Neural progenitor cell (in vitro differentiated cells): ENCODE measurements around the gene ITGB5. TPM values are rescaled to one million over a fixed set of nuclear protein-coding genes. Genes with fewer than 3 reads are reported as not detected.

Experiments
- DNase-seq: peaks from one replicate; pipeline ENCODE4 v3.0.0-alpha.2; 2016; ENCODE audit warnings: low spot score
- H2AFZ ChIP-seq: fragments of 200-600 bp; sonication (generic); replicated peaks from 2 replicates; pipeline ENCODE4 v1.6.1; 2016; ENCODE audit warnings: antibody characterized with exemption
- H3F3A ChIP-seq: fragments of 200-600 bp; sonication (generic); 2 replicates; pipeline ENCODE4 v1.6.1; 2016; ENCODE audit warnings: antibody characterized with exemption, low read depth
- H3K27ac ChIP-seq: fragments of 200-600 bp; sonication (generic); 2 replicates; pipeline ENCODE4 v1.5.1; 2016; ENCODE audit warnings: mild to moderate bottlenecking
- H3K27me3 ChIP-seq: fragments of 200-600 bp; sonication (generic); 2 replicates; pipeline ENCODE4 v1.6.1; 2016; ENCODE audit warnings: mild to moderate bottlenecking, moderate library complexity
- H3K36me3 ChIP-seq: fragments of 200-600 bp; sonication (generic); 2 replicates; pipeline ENCODE4 v1.5.1; 2016
- H3K4me1 ChIP-seq: fragments of 200-600 bp; sonication (generic); 2 replicates; pipeline ENCODE4 v1.6.1; 2016; ENCODE audit warnings: mixed run types
- H3K4me2 ChIP-seq: fragments of 200-600 bp; sonication (generic); 2 replicates; pipeline ENCODE4 v1.6.1; 2016
- H3K4me3 ChIP-seq: fragments of 200-600 bp; sonication (generic); 2 replicates; pipeline ENCODE4 v1.5.1; 2016
- H3K79me2 ChIP-seq: fragments of 200-600 bp; sonication (generic); 2 replicates; pipeline ENCODE4 v1.6.1; 2016; ENCODE audit warnings: low read depth
- H3K9ac ChIP-seq: fragments of 200-600 bp; sonication (generic); 2 replicates; pipeline ENCODE4 v1.6.1; 2016
- H3K9me3 ChIP-seq: fragments of 200-600 bp; sonication (generic); 2 replicates; pipeline ENCODE4 v1.5.1; 2016; ENCODE audit warnings: low read depth
- H4K20me1 ChIP-seq: fragments of 200-600 bp; sonication (generic); 2 replicates; pipeline ENCODE4 v1.6.1; 2016; ENCODE audit warnings: low read depth
- H3K27ac Mint-ChIP-seq: 3 replicates; pipeline ENCODE4 v1.8.0; 2021; ENCODE audit warnings: mixed read lengths
- H3K27me3 Mint-ChIP-seq: 2 replicates; pipeline ENCODE4 v1.8.0; 2022; ENCODE audit warnings: low read depth, mild to moderate bottlenecking, inconsistent platforms, moderate library complexity, mixed read lengths; ENCODE audit not compliant: insufficient read depth
- H3K36me3 Mint-ChIP-seq: 3 replicates; pipeline ENCODE4 v1.8.0; 2021; ENCODE audit warnings: mixed read lengths
- H3K4me1 Mint-ChIP-seq: 3 replicates; pipeline ENCODE4 v1.8.0; 2021; ENCODE audit warnings: mixed read lengths
- H3K4me3 Mint-ChIP-seq: 3 replicates; pipeline ENCODE4 v1.8.0; 2021; ENCODE audit warnings: mild to moderate bottlenecking, moderate library complexity, mixed read lengths
- H3K9me3 Mint-ChIP-seq: 3 replicates; pipeline ENCODE4 v1.8.0; 2020; ENCODE audit warnings: mixed read lengths
- CTCF ChIP-seq: fragments of 200-600 bp; sonication (generic); IDR thresholded peaks from 2 replicates; pipeline ENCODE4 v1.5.1; 2017; ENCODE audit warnings: antibody characterized with exemption, mild to moderate bottlenecking
- EZH2 ChIP-seq: fragments of 200-600 bp; sonication (generic); IDR thresholded peaks from 2 replicates; pipeline ENCODE4 v1.6.1; 2017; ENCODE audit warnings: antibody characterized with exemption, mild to moderate bottlenecking, moderate library complexity
- EZH2phosphoT487 ChIP-seq: fragments of 200-600 bp; sonication (generic); IDR thresholded peaks from 2 replicates; pipeline ENCODE4 v1.6.1; 2017; ENCODE audit warnings: antibody characterized with exemption
- total RNA-seq: library from RNA; depleted of rRNA; stranded (reverse); fragments of >200 nt; gene quantifications from 2 replicates; pipeline ENCODE4 v1.2.3, GENCODE V29; 2015; ENCODE audit warnings: low replicate concordance

Gene ITGB5
- total RNA-seq, 1 donor from 2014 or later: 55.8 TPM

DNA sequence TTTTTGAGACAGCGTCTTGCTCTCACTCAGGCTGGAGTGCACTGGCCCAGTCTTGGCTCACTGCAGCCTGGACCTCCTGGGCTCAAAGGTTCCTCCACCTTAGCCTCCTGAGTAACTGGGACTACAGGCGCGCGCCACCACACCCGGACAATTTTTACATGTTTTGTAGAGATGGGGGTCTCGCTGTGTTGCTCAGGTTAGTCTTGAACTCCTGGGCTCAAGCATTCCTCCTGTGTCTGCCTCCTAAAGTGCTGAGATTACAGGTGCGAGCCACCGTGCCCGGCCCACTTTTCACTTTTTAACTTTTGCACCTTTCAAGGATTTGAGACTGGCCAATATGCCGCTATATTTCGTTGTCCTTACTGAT, 750 bp upstream of the ITGB5 start:
- H3K4me2 ChIP-seq: peak overlapping the region; percentile 83
- H3K9ac ChIP-seq: no peak overlapping the region
- peak overlapping the region; percentile 84 for H3K4me3 Mint-ChIP-seq

GRCh38 chr3:124886168-124887056, 753 bp downstream of the ITGB5 start:
- peaks cover 75% of the 10 kb centered on the region for H3F3A ChIP-seq
- Mint-ChIP-seq H3K4me1 (peaks cover 56% of the 10 kb centered on the region), H3K4me3 (peak overlapping the region; percentile 92), H3K27me3 (peaks cover 17% of the 10 kb centered on the region), H3K27ac (peak overlapping the region; percentile 73), H3K36me3 (no peaks in the 10 kb centered on the region), H3K9me3 (no peaks in the 10 kb centered on the region)
- peak overlapping the region; percentile 22 for H3K27ac ChIP-seq
- peaks cover 29% of the 10 kb centered on the region for H4K20me1 ChIP-seq
- TF ChIP-seq CTCF (no peak), EZH2 (no peak)
- peak; percentile 68 for DNase-seq
- H3K4me2 ChIP-seq: peak overlapping the region; percentile 83
- peak overlapping the region; percentile 88 for H2AFZ ChIP-seq
- peaks cover 53% of the 10 kb centered on the region for H3K4me1 ChIP-seq
- no peaks in the 10 kb centered on the region for H3K9me3 ChIP-seq
- peak overlapping the region; percentile 51 for H3K9ac ChIP-seq
- H3K36me3 ChIP-seq: no peaks in the 10 kb centered on the region
- H3K4me3 ChIP-seq: peak overlapping the region; percentile 95
- H3K79me2 ChIP-seq: peaks cover 34% of the 10 kb centered on the region
- peaks cover 10% of the 10 kb centered on the region for H3K27me3 ChIP-seq

More for the DNA sequence above, 750 bp upstream of the ITGB5 start:
- H3K4me1 Mint-ChIP-seq: peaks cover 45% of the 10 kb centered on the region
- peaks cover 62% of the 10 kb centered on the region for H3F3A ChIP-seq
- peak overlapping the region; percentile 95 for H3K4me3 ChIP-seq
- H3K9me3 ChIP-seq: no peaks in the 10 kb centered on the region
- peaks cover 10% of the 10 kb centered on the region for H3K27me3 ChIP-seq
- H3K79me2 ChIP-seq: peaks cover 25% of the 10 kb centered on the region
- no peaks in the 10 kb centered on the region for H3K36me3 ChIP-seq
- H2AFZ ChIP-seq: no peak overlapping the region
- peaks cover 41% of the 10 kb centered on the region for H3K4me1 ChIP-seq
- no peaks in the 10 kb centered on the region for H3K9me3 Mint-ChIP-seq
- no peaks in the 10 kb centered on the region for H3K36me3 Mint-ChIP-seq
- peaks cover 20% of the 10 kb centered on the region for H3K27me3 Mint-ChIP-seq
- no peak for DNase-seq
- peaks cover 19% of the 10 kb centered on the region for H4K20me1 ChIP-seq
- H3K27ac Mint-ChIP-seq: peak overlapping the region; percentile 12
- no peak overlapping the region for H3K27ac ChIP-seq
- no peak for TF ChIP-seq EZH2
- TF ChIP-seq CTCF: no peak
- TF ChIP-seq EZH2phosphoT487: no peak

GRCh38 chr3:124885466-124886167, 1.5 kb downstream of the ITGB5 start:
- peak; percentile 46 for DNase-seq
- peak overlapping the region; percentile 92 for H3K4me3 Mint-ChIP-seq
- peak overlapping the region; percentile 83 for H3K4me2 ChIP-seq
- peaks cover 42% of the 10 kb centered on the region for H3K79me2 ChIP-seq
- TF ChIP-seq EZH2phosphoT487: no peak
- no peak for TF ChIP-seq CTCF
- TF ChIP-seq EZH2: no peak
- H3K9me3 Mint-ChIP-seq: no peaks in the 10 kb centered on the region
- H2AFZ ChIP-seq: peak overlapping the region; percentile 88
- H3K9me3 ChIP-seq: no peaks in the 10 kb centered on the region
- peaks cover 53% of the 10 kb centered on the region for H3K4me1 ChIP-seq
- peaks cover 56% of the 10 kb centered on the region for H3K4me1 Mint-ChIP-seq
- peak overlapping the region; percentile 51 for H3K9ac ChIP-seq
- H3K36me3 ChIP-seq: no peaks in the 10 kb centered on the region
- peak overlapping the region; percentile 73 for H3K27ac Mint-ChIP-seq
- peaks cover 17% of the 10 kb centered on the region for H3K27me3 Mint-ChIP-seq
- peaks cover 33% of the 10 kb centered on the region for H4K20me1 ChIP-seq
- peaks cover 75% of the 10 kb centered on the region for H3F3A ChIP-seq
- no peak overlapping the region for H3K27ac ChIP-seq
- peak overlapping the region; percentile 95 for H3K4me3 ChIP-seq
- H3K36me3 Mint-ChIP-seq: no peaks in the 10 kb centered on the region
- peaks cover 10% of the 10 kb centered on the region for H3K27me3 ChIP-seq
